Measurements from ENCODE around the gene ADCY4. TPM values are rescaled to one million over a fixed set of nuclear protein-coding genes. Genes with fewer than 3 reads are reported as not detected.
A peak's percentile ranks its signal among the peaks of the same experiment; 100 is the strongest.

Gene ADCY4
- total RNA-seq, 1 donor from 2014 or later, result 74.6 TPM

GRCh38 chr14:24317141-24317928 lies 17.5 kb downstream of the ADCY4 start:
- Mint-ChIP-seq H3K27ac (ENCODE audit: unreplicated experiment) (no peak overlapping the region), H3K36me3 (ENCODE audit: low read depth, unreplicated experiment) (peaks cover 45% of the 10 kb centered on the region), H3K4me3 (ENCODE audit: unreplicated experiment) (peak overlapping the region; percentile 61), H3K9me3 (ENCODE audit: unreplicated experiment) (no peaks in the 10 kb centered on the region), H3K27me3 (ENCODE audit: unreplicated experiment) (peaks cover 26% of the 10 kb centered on the region), H3K4me1 (ENCODE audit: unreplicated experiment) (peaks cover 38% of the 10 kb centered on the region)
- no peak for TF ChIP-seq CTCF (IDR thresholded peaks at IDR 0.05; ENCODE audit: unreplicated experiment)
- no peak for DNase-seq (ENCODE audit: low spot score)

DNA sequence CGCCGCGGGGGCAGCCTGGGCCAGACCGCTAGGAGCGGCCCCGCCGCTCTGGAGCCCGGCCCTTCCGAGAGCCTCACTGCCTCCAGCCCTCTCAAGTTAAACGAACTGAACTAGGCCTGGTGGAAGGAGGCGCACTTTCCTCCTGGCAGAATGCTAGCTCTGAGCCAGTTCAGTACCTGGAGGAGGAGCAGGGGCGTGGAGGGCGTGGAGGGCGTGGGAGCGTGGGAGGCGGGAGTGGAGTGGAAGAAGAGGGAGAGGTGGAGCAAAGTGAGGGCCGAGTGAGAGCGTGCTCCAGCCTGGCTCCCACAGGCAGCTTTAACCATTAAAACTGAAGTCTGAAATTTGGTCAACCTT lies 18.3 kb downstream of the ADCY4 start:
- H3K36me3 Mint-ChIP-seq (ENCODE audit: low read depth, unreplicated experiment), result peaks cover 37% of the 10 kb centered on the region
- no peak for DNase-seq (ENCODE audit: low spot score)
- no peaks in the 10 kb centered on the region for H3K9me3 Mint-ChIP-seq (ENCODE audit: unreplicated experiment)
- no peak overlapping the region for H3K4me3 Mint-ChIP-seq (ENCODE audit: unreplicated experiment)
- no peak overlapping the region for H3K27ac Mint-ChIP-seq (ENCODE audit: unreplicated experiment)
- peaks cover 45% of the 10 kb centered on the region for H3K4me1 Mint-ChIP-seq (ENCODE audit: unreplicated experiment)
- no peak for TF ChIP-seq CTCF (IDR thresholded peaks at IDR 0.05; ENCODE audit: unreplicated experiment)
- peaks cover 30% of the 10 kb centered on the region for H3K27me3 Mint-ChIP-seq (ENCODE audit: unreplicated experiment)

DNA sequence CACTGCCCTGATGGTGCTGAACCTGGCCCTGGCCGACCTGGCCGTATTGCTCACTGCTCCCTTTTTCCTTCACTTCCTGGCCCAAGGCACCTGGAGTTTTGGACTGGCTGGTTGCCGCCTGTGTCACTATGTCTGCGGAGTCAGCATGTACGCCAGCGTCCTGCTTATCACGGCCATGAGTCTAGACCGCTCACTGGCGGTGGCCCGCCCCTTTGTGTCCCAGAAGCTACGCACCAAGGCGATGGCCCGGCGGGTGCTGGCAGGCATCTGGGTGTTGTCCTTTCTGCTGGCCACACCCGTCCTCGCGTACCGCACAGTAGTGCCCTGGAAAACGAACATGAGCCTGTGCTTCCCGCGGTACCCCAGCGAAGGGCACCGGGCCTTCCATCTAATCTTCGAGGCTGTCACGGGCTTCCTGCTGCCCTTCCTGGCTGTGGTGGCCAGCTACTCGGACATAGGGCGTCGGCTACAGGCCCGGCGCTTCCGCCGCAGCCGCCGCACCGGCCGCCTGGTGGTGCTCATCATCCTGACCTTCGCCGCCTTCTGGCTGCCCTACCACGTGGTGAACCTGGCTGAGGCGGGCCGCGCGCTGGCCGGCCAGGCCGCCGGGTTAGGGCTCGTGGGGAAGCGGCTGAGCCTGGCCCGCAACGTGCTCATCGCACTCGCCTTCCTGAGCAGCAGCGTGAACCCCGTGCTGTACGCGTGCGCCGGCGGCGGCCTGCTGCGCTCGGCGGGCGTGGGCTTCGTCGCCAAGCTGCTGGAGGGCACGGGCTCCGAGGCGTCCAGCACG lies 18.9 kb downstream of the ADCY4 start:
- Mint-ChIP-seq H3K4me1 (ENCODE audit: unreplicated experiment) (peaks cover 45% of the 10 kb centered on the region), H3K27ac (ENCODE audit: unreplicated experiment) (no peak overlapping the region), H3K9me3 (ENCODE audit: unreplicated experiment) (no peaks in the 10 kb centered on the region), H3K27me3 (ENCODE audit: unreplicated experiment) (peaks cover 30% of the 10 kb centered on the region), H3K4me3 (ENCODE audit: unreplicated experiment) (peak overlapping the region; percentile 10), H3K36me3 (ENCODE audit: low read depth, unreplicated experiment) (peaks cover 36% of the 10 kb centered on the region)
- no peak for DNase-seq (ENCODE audit: low spot score)
- no peak for TF ChIP-seq CTCF (IDR thresholded peaks at IDR 0.05; ENCODE audit: unreplicated experiment)

GRCh38 chr14:24315243-24315806 lies 19.5 kb downstream of the ADCY4 start:
- Mint-ChIP-seq H3K27me3 (ENCODE audit: unreplicated experiment) (peaks cover 30% of the 10 kb centered on the region), H3K27ac (ENCODE audit: unreplicated experiment) (no peak overlapping the region), H3K9me3 (ENCODE audit: unreplicated experiment) (no peaks in the 10 kb centered on the region), H3K4me3 (ENCODE audit: unreplicated experiment) (peak overlapping the region; percentile 10), H3K36me3 (ENCODE audit: low read depth, unreplicated experiment) (peaks cover 35% of the 10 kb centered on the region), H3K4me1 (ENCODE audit: unreplicated experiment) (peaks cover 47% of the 10 kb centered on the region)
- no peak for DNase-seq (ENCODE audit: low spot score)
- no peak for TF ChIP-seq CTCF (IDR thresholded peaks at IDR 0.05; ENCODE audit: unreplicated experiment)

Data from endothelial cell (in vitro differentiated cells).